HG02588 (cell line): ENCODE results near the gene MFAP5.
"Not testable (repeated sequence)": the region's sequence is repeated elsewhere in the genome, so short reads cannot be mapped to it uniquely, and the experiment has no call there.

Source experiments
- ATAC-seq: cut with Tn5 transposase; IDR thresholded peaks from one replicate; pipeline ENCODE4 v1.9.1; 2021; ENCODE audit warnings: mild to moderate bottlenecking, moderate library complexity; ENCODE audit not compliant: unreplicated experiment

The MFAP5 gene

DNA sequence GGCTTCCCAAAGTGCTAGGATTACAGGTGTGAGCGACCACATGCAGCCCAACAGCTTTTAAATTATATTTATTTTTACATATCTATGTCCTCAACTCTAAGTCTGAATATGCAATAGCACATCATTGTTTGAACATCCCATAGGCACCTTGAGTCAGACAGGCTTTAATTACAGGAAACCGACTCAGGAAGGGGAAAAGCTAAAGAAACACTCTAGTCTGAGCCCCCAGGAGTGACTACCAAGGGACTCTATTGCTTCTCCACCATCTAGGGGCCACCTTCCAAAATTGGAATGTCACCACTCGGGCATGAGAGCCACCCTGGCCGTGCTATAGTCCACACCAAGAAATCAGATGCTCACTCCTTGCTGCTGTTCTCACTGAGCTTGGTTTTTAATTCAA, 14.0 kb upstream of the MFAP5 start:
- ATAC-seq = no peak

DNA sequence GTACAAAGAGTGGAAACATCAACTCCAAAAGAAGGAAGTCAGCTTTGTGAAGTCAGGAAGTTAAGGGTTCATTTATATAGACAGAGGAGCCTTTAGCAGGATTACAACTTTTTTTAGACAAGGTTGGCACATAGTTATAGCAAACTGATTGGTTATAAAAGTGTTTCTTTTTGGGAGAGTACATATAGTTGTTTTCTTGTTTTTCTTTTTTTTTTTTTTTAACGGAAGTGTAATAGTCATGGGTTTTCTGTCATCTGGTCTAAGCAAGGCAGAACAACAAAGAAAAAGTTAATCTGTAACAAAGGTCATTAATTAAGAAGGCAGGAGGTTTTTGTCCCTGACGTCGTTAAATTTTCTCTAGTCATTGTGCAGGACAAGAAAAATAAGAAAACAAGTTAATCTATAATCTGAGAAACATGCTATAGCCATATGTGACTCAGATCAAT, 13.0 kb upstream of the MFAP5 start:
- no peak for ATAC-seq

DNA sequence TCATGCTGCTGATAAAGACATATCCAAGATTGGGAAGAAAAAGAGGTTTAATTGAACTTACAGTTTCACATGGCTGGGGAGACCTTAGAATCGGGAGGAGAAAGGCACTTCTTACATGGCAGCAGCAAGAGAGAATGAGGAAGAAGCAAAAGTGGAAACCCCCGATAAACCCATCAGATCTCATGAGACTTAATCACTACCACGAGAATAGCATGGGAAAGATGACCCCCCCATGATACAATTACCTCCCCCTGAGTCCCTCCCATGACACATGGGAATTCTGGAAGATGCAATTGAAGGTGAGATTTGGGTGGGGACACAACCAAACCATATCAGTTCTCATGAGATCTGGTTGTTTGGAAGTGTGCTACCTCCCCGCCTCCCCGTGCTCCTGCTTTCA, 9.8 kb upstream of the MFAP5 start:
- no peak for ATAC-seq

DNA sequence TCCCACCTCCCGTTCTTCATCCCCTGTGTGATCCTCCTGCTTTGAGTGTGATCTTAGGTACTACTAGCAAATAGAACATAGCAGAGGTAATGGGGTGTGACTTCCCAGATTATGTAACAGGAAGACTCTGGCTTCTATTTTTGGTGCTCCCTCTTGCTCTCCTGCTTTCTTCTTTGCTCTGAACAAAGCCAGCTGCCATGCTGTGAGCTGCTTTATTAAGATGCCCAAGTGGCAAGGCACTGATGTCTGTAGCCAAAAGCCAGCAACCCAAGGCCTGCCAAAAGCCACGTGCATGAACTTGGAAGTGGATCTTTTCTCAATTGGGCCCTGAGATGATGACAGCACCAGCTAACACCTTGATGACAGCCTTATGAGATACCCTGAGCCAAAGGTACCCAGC, 5.8 kb upstream of the MFAP5 start:
- no peak for ATAC-seq

DNA sequence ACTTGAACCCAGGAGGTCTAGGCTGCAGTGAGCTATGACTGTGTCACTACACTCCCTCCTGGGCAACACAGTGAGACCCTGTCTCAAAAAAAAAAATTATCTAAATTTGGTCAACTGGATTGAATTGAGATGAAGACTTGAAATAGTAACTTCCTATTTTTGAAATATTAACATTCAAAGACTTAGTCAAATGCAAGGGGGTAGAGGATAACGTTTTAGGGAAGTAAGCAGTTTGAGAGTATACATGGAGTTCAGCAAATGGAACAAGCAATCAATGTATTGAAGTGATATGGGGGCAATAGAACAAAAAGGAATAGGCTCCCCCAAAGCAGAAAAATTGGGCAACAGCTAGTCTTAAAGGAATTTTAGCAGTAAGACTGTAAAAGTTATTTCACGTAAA, 4.6 kb upstream of the MFAP5 start:
- no peak for ATAC-seq

DNA sequence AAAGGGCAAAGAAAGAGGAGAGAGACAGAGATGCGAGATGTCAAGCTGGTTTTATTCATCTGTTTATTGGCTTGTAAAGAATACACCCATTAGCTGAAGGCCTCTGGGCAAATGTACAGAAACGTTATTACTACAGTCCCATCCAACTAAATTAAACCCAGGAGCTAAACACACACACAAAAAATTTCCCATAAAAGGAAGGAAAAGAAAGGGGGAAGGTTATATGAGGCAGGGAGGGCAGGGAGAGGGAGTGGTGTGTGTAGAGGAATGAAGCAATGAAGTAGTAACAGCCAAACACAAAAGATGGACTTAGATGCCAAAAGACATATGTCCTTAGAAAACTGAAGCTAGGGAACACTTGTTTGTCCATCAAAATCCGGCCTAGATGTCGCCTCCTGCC, 3.1 kb upstream of the MFAP5 start:
- ATAC-seq = no peak

DNA sequence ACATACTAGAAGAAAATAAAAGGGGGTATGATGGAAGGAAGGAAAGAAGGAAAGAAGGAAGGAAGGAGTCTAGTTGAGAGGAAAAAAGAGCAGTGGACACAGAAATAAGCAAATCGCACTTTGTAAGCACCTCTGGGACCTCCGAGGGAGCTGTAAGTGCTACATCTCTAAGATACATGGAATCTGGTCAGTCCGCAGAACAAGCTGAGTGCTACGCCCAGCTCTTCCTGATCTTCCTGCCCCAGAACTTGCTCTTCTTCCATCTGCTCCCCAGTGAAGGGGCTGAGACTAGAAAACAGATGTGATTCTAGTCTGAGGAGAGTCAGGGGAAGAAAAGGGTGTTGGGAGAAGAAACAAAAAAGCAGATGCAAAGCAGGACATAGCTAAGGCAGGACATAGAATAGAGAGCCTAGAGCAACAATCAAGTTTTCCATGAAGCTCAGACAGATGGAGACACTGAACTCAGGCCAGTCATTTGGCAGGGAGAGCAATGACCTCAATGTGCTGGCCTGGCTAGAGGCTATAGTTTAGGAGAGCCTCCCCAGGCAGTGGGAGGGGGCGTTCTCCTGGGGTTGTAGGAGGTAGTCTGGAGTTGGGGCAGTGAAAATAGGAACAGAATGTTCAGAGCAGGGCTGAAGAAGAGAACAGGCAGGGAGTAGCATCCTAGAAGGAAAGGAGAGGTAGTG, 1.7 kb upstream of the MFAP5 start:
- ATAC-seq = no peak

DNA sequence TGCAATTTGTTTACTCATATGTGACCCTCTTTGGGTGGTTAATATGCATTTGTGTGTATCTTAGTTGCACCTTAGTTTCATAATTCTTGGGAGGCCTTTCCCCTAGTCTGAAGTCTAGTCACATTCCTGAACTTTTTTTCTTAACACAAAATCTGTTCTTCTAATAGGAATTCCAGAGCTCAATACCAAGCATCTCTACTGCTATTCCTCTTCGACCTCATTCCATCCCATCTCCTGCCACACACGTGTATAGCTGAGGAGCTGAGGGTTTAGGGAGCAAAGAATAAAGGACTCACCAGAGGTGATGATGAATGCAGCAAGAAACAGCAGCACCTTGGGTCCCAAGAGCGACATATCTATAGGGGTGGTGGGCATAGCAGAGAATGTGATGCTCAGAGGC, 875 bp downstream of the MFAP5 start:
- ATAC-seq = no peak

DNA sequence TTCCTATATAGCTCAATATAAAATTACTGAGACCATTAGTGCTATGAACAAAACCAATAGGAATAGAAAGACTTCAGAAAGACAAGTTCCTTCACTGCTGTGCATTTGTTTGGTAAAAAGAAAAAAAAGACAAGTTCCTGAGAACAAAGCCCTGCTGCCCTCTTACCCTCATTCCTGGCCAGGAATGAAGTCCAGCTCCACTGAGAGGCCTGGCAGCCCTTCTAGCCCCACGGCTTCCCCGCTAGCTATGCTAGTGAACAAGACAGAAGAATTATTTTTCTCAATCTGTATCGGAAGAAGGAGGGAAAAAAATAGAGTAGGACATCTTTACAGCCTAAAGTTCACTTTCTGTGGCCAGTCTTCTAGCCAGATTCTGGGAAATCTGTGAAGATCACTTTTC, 1.6 kb downstream of the MFAP5 start:
- no peak for ATAC-seq

DNA sequence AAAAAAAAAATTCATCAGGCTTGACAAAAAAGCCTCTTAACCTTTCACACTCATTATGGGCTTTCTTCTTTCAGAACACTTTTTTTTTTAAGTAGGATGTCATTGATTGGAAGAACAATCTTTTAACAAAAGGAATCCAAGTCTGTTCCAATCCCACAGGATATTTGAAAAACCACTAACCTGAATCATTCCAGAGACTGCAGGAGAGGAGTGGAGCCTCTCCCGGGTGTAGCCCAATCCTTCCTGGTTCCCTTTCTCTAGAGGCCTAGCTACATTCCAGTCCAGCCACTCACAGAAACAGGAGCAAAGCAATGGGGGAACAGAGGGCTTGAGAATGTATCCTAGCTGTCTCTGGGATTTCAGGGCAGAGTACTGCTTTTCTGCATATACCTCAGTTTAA, 4.3 kb downstream of the MFAP5 start:
- no peak for ATAC-seq

DNA sequence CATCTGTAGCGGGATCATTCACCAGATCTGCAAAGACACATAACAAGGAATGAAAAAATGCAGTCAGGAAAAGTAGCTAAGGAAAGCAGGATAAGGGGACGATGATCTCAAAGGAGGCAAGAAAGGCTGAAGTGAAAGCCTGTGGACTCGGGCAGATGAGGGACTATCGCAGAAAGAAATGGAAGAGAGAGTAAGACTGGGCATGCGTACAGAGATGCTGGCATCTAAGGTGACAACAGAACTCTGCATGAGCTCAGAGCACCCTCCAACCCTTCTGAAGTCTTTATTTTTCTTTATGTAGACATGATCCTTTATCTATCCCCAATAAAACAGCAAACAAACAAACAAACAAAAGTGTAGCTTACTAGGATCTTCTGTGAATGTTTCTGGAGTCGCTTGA, 7.2 kb downstream of the MFAP5 start:
- no peak for ATAC-seq

DNA sequence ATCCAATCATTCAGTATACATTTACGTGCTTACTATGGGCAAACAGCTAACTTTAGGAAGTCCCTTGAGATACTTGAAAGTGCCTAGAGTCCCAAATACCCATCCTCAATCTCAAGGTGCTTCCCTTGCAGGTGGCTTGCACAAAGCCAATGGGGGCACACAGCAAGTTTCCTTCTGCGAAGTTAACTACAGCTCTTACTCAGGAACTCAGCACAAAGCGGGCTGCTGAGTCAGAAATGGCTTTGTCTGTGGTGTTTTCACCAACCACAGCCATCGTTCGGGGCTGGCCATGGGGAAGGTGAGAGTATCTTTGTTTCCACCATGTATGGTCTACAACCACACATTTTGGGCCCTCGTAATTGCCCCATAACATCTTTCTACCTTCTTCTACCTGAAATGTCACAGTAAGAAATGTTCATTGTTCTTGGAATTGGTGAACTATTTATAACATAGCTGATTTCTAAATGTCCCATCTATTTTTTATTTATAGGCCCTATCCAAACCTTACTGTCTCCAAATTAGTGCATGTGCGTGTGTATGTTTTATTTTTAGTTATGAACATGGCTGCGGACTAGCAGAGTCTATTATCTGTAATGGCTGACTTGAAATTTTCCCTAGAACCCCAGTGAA, 13.9 kb downstream of the MFAP5 start:
- ATAC-seq = peak; percentile 75

DNA sequence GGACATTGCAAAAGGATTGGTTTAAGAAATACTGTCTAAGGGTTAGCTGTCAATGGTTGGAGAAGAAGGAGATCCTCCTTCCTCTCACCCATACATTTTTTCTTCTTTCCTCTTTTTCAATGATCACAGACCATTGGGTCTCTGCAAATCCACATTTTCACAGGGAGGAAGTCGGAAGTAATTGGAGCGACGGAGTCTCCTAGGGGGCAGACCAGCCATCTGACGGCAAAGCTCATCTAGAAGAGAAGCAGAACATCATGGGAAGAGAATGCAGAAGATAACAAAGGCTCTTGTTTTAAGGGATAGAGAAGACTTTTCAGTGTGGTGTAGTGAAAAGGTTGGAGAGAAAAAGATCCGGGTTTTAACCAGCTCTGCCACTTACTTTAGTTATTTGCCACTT, 14.7 kb downstream of the MFAP5 start:
- ATAC-seq = no peak

DNA sequence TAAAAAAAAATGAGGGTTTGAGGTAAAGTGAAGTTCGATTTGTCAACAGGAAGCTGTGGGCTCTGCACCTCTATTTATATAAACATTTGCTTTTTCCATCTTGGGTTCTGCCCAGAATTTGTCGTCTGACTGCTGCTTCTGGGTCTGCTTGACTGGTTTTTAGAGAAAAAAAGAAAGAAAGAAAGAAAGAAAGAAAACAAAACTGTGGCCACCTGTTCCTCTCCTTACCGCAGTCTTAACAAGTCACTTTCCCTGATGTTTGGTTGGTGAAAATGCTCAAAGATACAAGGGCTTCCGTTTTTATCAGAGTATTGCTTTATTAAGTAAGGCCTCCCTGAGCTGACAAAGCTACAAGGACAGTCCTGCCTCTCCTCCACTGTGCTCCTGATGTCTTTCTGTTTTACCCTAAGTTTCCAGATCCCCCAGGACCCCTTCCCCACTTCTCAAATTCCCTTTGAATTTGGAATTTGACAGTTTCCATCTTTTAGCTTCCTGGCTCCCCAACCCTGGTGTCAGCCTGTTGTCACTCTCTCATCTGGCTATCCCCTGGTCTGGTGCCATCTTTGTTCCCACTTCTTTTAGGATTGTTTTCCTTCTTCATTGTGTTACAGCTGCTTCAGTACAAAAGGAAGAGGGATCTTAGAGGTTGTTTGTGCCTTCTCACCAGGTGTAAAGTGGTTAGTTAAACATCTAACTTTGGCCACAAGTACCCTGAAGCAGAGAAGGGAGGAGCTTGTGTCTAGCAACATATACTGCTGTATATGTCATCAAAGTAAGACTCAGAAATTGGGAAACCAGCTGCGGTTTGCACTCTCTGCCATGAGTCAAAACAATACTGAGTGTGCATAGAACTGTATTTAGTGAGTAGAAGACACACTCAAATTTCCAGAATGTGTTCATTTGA, 18.0 kb downstream of the MFAP5 start:
- ATAC-seq = peak; percentile 54

DNA sequence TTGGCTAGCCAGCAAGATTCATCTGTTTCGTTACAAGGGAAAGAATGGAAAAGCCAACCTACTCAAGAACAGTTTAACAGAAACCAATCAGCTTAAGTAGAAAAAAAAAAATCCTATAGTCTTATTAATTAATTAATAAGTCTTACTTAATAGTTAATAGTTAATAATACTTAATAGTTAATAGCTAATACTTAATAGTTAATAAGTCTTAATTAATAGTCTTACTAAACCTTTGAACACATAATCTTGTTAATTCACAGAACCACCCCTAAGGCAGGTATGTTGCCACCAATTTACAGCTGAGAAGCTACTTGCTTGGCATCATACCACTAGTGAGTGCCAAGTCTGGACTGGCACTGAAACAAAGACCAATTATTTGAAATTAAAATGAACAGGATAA, 19.9 kb downstream of the MFAP5 start:
- no peak for ATAC-seq

DNA sequence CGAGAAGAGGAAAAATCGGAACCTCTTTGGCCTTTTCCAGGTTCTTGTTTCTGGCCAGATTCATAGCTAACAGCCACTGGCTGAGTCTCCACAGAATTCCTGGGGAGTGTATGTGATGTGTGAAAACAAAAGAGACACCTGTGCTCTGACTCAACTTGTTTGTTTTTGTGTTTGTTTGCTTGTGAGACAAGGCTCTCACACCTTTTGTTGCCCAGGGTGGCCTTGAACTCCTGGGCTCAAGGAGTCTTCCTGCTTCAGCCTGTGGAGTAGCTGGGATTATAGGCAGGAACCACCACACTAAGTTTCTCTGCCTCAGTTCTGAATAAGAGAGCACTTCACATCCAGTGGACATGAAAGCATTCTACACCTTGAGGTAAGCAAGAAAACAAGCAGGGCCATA, 22.7 kb downstream of the MFAP5 start:
- ATAC-seq = no peak

DNA sequence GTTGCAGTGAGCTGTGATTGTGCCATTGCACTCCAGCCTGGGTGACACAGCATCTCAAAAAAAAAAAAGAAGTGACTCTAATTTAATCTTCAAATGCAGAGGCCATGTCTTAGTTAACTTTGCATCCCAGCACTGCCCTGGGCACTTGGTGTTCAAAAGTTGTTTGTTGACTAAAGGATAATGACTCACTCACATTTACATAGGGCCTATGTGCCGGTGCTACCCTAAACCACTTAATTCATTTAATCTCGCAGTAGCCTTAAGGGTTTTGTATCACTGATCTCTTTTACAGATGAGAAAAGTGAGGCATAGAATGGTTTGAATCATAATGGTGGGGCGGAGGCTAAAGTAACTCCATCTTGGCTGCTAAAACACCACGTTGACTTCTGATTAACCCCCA, 23.7 kb downstream of the MFAP5 start:
- ATAC-seq = no peak

DNA sequence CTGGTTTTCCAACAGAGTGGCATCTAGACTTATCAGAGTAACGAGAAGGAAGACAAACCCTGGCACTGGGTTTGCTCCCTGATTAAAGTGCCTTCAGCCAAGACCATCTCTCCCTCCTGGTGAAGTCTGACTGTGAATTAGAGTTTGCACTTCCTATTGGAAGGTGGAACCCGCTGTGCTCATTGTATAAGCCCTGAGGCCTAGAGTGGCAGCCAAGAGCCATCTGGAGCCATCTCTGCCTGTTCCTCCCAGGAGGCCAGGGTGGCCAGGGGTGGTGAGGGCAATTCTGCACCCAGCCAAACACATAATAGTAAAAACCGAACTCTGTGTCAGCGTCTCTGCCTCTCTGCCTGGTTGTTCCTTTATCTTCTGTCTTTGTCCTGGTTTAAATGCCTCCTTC, 25.0 kb downstream of the MFAP5 start:
- no peak for ATAC-seq

DNA sequence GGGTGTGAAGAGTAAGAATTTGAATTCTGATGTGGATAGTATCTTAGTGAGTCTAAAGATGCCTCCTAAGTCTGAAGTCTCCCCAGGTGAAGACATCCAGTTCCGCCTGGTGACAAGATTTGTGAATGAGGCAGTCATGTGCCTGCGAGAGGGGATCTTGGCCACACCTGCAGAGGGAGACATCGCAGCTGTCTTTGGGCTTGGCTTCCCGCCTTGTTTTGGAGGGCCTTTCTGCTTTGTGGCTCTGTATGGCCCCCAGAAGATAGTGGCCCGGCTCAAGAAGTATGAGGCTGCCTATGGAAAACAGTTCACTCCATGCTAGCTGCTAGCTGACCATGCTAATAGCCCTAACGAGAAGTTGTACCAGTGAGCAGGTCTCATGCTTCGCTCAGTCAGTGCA, 25.4 kb downstream of the MFAP5 start:
- ATAC-seq = no peak

DNA sequence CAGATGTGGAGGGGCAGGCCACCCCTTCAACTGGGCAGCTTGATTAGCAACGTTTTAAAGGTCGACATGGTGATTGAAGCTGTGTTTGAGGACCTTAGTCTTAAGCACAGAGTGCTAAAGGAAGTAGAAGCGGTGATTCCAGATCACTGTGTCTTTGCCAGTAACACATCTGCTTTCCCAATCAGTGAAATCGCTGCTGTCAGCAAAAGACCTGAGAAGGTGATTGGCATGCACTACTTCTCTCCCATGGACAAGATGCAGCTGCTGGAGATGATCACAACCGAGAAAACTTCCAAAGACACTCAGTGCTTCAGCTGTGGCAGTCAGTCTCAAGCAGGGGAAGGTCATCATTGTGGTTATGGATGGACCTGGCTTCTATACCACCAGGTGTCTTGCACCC, 26.0 kb downstream of the MFAP5 start:
- no peak for ATAC-seq

DNA sequence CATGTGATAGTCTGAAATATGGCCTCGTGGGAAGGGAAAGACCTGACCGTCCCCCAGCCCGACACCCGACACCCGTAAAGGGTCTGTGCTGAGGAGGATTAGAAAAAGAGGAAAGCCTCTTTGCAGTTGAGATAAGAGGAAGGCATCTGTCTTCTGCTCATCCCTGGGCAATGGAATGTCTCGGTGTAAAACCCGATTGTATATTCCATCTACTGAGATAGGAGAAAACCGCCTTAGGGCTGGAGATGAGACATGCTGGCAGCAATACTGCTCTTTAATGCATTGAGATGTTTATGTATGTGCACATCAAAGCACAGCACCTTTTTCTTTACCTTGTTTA, 26.6 kb downstream of the MFAP5 start:
- ATAC-seq = not testable (repeated sequence)
